Activated naive CD4-positive, alpha-beta T cell treated with anti-CD3 and anti-CD28 coated beads for 36 hours (primary cell): ENCODE results near the gene SMIM1. TPM values are rescaled to one million over a fixed set of nuclear protein-coding genes. Genes with fewer than 3 reads are reported as not detected.

Source experiments
- CTCF ChIA-PET: fragments of 350-600 bp; sonication (Branson Sonifier 250); formaldehyde crosslinking; loops from one replicate; lab custom pipeline; 2021; ENCODE audit warnings: antibody characterized with exemption; lab: Charles Lee
- DNase-seq: peaks from one replicate; pipeline ENCODE4 v3.0.0-alpha.2; 2020
- H3K27ac Mint-ChIP-seq: one replicate; pipeline ENCODE4 v1.8.0; 2021; ENCODE audit warnings: mild to moderate bottlenecking, mixed read lengths
- H3K27me3 Mint-ChIP-seq: one replicate; pipeline ENCODE4 v1.8.0; 2021; ENCODE audit warnings: low read depth, mixed read lengths
- H3K36me3 Mint-ChIP-seq: one replicate; pipeline ENCODE4 v1.8.0; 2021; ENCODE audit warnings: low read depth, mixed read lengths
- H3K4me1 Mint-ChIP-seq: one replicate; pipeline ENCODE4 v1.8.0; 2021; ENCODE audit warnings: low read depth, mixed read lengths
- H3K4me3 Mint-ChIP-seq: one replicate; pipeline ENCODE4 v1.8.0; 2021; ENCODE audit warnings: mild to moderate bottlenecking, moderate library complexity, mixed read lengths
- H3K9me3 Mint-ChIP-seq: one replicate; pipeline ENCODE4 v1.8.0; 2021; ENCODE audit warnings: mixed read lengths
- intact Hi-C: fragments of 100-400 bp; cut with micrococcal nuclease; formaldehyde crosslinking; loops from one replicate; pipeline ENCODE4 v1.15.1; 2023
- total RNA-seq, 2 experiments: library from RNA; stranded (reverse); gene quantifications; one replicate each; pipeline ENCODE4 v1.2.3, GENCODE V29; 2021

SMIM1 gene
- total RNA-seq, 2 experiments from 2014 or later = 0.83 to 2.0 TPM

DNA sequence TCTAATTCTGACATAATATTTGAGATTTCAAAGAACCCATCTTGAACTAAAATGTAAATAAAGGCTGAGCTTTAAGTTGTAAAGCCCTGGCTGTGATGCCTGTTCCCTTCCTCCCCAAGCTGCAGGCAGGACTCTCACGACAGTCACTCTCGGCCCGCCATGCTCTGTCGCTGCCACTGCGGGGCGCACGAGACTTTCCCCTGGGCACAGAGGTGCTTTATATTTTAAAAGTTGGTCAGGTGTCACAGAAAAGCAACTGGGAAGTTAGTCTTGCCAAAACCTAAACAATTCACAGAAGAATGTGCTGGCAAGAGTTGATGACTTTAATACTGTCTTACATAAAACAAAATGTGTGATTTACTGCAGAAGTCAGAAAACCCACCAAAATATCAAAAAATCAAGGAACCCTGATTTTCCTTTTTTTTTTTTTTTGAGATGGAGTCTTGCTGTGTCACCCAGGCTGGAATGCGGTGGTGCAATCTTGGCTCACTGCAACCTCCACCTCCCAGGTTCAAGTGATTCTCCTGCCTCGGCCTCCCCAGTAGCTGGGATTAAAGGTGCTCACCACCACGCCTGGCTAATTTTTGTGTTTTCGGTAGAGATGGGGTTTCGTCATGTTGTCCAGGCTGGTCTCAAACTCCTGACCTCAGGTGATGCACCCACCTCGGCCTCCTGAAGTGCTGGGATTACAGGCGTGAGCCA lies 13.1 kb downstream of the SMIM1 start:
- no peak overlapping the region for H3K4me3 Mint-ChIP-seq
- no peaks in the 10 kb centered on the region for H3K9me3 Mint-ChIP-seq
- intact Hi-C loops = no loop called here
- H3K27ac Mint-ChIP-seq = no peak overlapping the region
- no peak for DNase-seq
- H3K27me3 Mint-ChIP-seq = no peaks in the 10 kb centered on the region
- peaks cover 23% of the 10 kb centered on the region for H3K36me3 Mint-ChIP-seq
- peaks cover 10% of the 10 kb centered on the region for H3K4me1 Mint-ChIP-seq
- CTCF ChIA-PET = no interaction called here

DNA sequence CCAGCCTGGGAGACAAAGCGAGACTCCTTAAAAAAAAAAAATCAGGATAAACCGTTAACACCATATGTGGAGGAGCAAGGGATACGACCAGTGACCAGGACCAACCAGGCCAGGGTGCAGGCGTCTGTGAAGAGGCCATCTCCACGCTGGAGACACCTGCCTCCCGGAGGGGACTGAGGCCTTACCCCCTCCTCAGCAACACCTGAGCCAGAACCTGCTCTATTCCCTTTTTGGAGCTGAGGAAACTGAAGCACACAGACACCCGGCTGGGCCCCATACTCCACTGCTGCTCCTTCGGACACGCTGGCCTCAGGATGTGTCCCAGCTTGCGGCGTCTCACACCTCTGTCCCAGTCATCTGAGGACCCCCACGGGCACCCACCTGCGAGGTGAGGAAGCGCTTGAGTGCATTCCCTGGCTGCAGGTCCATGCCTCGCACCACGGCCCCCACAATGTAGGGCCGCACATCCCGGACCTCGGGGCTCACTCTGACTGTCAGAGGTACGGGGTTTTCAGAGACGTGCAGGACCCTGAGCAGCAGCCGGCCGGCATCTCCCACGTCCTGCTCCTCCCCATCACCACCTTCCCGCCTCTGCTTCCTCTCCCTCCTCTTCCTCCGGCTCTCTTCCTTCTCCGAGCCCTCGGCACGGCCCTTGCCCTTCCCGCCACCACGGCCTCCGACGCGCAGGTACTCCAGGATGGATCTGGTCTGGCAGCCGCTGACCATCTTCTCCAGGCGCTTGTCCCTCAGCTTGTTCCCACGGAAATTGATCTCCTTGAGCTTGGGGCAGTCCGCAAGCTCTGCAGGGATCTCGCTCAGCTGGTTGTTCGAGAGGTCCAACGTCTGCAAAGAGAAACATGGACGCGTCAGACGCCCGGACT lies 14.2 kb downstream of the SMIM1 start:
- Mint-ChIP-seq H3K36me3 (peaks cover 18% of the 10 kb centered on the region), H3K9me3 (no peaks in the 10 kb centered on the region), H3K4me3 (no peak overlapping the region), H3K27ac (no peak overlapping the region), H3K27me3 (no peaks in the 10 kb centered on the region), H3K4me1 (peaks cover 12% of the 10 kb centered on the region)
- CTCF ChIA-PET = interaction anchor here (0.6 to 1.3 kb wide), 2 partner anchors 8 to 15 kb away, joined by 3 read pairs; no protein-coding TSS in a partner anchor
- no peak for DNase-seq
- intact Hi-C loops = no loop called here

DNA sequence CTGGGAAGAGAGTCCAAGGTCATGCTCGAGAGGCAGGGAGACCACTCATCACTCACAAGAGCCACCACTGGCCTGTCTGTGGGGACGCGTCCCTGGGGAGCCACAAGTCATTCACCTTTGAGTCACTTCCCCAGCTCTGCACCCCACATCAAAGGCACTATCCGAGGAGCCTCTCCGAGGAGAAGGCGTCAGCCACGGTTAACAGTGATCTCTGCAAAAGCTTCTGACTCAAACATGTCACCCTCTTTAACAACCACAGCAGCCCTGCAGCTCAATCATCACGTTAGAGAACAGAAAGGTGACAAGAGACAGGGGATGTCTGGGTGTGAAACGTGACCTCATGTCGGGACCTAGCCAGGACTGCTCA lies 14.8 kb downstream of the SMIM1 start:
- intact Hi-C loops = no loop called here
- CTCF ChIA-PET = interaction anchor here (1.3 kb wide), 1 partner anchor 14 kb away, joined by 3 read pairs; no protein-coding TSS in a partner anchor
- Mint-ChIP-seq H3K4me3 (no peak overlapping the region), H3K27ac (no peak overlapping the region), H3K36me3 (peaks cover 16% of the 10 kb centered on the region), H3K9me3 (no peaks in the 10 kb centered on the region), H3K27me3 (no peaks in the 10 kb centered on the region), H3K4me1 (peaks cover 17% of the 10 kb centered on the region)
- peak; percentile 54 for DNase-seq

DNA sequence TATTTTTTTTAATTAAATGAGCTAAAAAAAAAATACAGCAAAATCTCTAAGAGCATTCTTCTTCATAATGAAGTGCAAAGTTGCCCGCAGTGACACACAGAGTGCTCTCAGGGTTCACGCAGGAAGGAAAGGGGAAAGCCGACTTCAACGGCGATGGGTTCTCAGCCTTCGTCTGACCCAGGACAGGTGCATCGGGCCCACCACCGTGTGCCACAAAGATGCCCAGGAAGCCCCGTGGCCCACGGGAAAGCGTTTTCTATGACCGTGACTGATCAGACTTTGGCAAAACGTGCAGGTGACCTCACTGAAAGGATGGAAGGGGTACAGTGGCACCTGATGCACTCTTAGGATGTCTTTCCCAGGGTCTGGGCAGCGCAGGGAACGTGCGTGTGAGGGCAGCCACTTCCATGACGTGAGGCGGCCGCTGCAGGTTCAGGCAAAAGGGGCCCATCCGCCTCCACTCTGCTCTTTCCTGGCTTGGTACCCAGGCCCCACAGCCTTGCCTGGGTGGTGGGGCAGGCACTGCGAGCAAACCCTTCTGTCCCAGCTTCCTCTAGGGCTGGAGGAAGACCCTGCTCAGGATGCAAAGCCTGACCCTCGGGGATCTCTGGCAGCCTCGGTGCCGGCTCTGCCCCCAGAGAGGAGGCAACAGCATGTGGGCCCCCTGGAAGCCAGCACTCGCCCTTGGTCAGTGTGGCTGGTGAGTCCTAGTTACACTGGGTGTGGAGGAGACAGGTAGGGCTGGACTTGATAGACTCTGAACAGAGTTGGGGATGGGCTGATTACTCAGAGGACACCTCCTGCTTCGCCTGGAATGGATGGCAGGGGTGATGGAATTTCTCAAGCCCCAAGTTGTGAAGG lies 15.4 kb downstream of the SMIM1 start:
- peaks cover 16% of the 10 kb centered on the region for H3K36me3 Mint-ChIP-seq
- no peaks in the 10 kb centered on the region for H3K9me3 Mint-ChIP-seq
- CTCF ChIA-PET = interaction anchor here (1.3 kb wide), 1 partner anchor 14 kb away, joined by 3 read pairs; no protein-coding TSS in a partner anchor
- no peaks in the 10 kb centered on the region for H3K27me3 Mint-ChIP-seq
- no peak overlapping the region for H3K4me3 Mint-ChIP-seq
- peaks cover 23% of the 10 kb centered on the region for H3K4me1 Mint-ChIP-seq
- H3K27ac Mint-ChIP-seq = no peak overlapping the region
- DNase-seq = no peak
- intact Hi-C loops = no loop called here

DNA sequence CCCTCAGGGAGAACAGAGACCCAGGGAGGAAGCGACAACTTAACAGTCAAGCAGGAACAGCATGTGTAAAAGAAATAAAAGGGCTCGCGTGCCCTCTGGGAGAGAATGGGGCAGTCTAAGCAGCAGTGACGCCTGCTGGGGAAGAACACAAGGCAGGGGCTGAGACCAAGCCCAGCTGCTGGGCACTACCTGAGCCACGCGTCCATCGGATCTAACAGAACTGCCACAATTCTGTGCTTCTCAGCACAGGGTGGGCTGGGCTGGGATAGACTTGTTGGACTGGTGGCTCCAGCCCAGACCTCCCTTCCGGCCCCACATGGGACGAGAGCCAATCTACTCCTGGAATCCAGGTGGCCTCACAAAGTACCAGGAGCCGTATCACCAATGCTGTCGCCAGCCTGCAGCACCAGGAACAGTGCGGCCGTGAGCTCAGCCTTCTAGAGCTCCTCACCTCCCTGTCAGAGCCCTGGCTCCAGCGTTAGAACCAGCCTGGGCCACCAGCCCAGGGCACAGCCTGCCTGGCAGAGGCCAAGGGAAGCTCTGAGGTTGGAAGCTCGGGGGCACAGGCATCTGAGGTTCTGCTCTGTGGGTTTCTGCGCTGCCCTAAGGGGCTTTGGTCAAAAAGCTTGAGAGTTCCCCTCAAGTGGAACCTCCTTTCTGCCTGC lies 16.3 kb downstream of the SMIM1 start:
- peaks cover 32% of the 10 kb centered on the region for H3K4me1 Mint-ChIP-seq
- no peak for DNase-seq
- H3K4me3 Mint-ChIP-seq = no peak overlapping the region
- H3K36me3 Mint-ChIP-seq = peaks cover 18% of the 10 kb centered on the region
- H3K27ac Mint-ChIP-seq = no peak overlapping the region
- no peaks in the 10 kb centered on the region for H3K27me3 Mint-ChIP-seq
- CTCF ChIA-PET = no interaction called here
- H3K9me3 Mint-ChIP-seq = no peaks in the 10 kb centered on the region
- intact Hi-C loops = no loop called here

DNA sequence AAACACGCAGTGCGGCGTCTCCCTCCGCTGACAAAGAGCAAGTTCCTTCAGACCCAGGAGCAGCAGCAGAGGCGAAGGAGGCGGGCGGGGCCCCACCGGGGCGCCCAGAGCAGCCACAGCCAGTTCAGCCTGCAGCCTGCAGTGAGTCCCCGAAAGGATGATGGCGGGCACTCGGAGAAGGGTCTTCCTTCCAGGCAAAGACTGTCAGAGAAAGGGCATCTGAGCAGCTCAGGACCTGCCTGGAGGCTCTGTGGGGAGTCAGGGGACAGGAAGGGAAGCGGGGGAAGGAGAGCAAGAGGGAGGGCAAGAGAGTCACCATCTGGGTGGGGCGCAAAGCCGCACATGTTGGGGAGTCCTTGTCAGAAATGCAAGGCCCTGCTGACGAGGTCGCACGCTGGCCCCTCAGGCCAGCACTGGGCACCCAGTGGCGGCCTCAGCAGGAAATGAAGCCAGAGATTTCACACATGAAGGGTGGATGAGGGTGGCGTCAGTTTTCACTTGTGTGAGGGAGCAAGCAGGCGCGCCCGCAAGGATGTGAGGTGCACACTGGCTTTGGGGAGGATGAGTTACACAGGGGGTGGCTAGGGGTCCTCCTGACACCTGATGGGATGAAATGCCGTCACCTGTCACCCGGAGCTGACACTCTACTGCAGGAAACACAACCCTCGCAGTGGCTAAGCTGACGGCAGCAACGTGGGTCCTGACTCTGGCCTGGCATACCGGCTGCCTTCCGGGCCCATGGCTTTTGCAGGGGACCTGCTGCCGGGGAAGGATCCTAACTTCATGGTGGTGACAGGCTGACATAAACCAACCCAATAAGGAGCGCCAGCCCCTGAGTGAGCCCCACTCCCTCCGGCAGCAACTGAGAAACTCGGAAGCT lies 17.1 kb downstream of the SMIM1 start:
- Mint-ChIP-seq H3K4me1 (peaks cover 35% of the 10 kb centered on the region), H3K4me3 (no peak overlapping the region), H3K27ac (no peak overlapping the region), H3K9me3 (no peaks in the 10 kb centered on the region), H3K27me3 (no peaks in the 10 kb centered on the region), H3K36me3 (peaks cover 14% of the 10 kb centered on the region)
- CTCF ChIA-PET = no interaction called here
- DNase-seq = no peak
- intact Hi-C loops = no loop called here

DNA sequence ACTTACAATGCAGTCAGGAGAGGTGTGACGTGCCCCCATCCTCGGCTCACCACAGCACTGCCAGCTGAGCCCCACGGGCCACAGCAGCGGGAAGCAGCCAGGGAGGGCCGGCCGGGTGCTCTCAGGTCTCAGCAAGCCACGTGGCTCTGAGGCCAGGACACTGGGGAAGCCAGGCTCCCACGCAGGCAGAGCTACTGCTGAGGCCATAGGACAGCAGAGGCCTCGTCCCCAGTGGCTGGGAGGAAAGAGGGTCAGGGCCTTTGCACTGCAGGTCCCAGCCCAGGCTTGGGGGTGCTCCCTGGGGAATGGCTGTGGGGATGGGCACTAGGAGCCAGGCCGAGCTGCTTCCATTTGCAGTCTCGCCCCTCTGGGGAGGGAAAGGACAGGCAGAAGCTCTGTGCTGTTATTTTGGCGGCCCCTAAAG lies 18.0 kb downstream of the SMIM1 start:
- peaks cover 41% of the 10 kb centered on the region for H3K4me1 Mint-ChIP-seq
- no peaks in the 10 kb centered on the region for H3K27me3 Mint-ChIP-seq
- no peak overlapping the region for H3K4me3 Mint-ChIP-seq
- no peak for DNase-seq
- CTCF ChIA-PET = no interaction called here
- no peak overlapping the region for H3K27ac Mint-ChIP-seq
- intact Hi-C loops = no loop called here
- no peaks in the 10 kb centered on the region for H3K9me3 Mint-ChIP-seq
- H3K36me3 Mint-ChIP-seq = peaks cover 9% of the 10 kb centered on the region

DNA sequence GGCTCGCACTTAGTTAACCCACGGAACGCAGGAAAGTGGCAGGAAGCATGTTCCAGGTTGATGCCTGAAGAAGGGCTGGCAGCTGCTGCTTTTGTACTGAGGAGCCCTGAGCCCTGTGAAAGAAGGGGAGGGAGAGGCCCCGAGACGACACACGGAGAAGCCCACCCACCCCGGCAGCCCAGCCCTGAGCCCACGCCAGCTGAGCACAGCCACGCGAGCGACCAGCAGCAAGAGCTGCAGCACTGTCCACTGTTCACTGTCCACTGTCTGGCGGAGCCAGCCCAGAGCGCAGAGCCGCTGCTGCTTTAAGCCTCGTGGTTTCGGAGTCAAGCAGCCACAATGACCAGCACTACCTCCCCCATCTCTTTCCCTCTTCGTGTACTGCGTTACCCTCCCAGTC lies 18.4 kb downstream of the SMIM1 start:
- DNase-seq = no peak
- H3K4me1 Mint-ChIP-seq = peaks cover 42% of the 10 kb centered on the region
- no peaks in the 10 kb centered on the region for H3K27me3 Mint-ChIP-seq
- no peaks in the 10 kb centered on the region for H3K9me3 Mint-ChIP-seq
- H3K4me3 Mint-ChIP-seq = no peak overlapping the region
- intact Hi-C loops = no loop called here
- no peak overlapping the region for H3K27ac Mint-ChIP-seq
- peaks cover 7% of the 10 kb centered on the region for H3K36me3 Mint-ChIP-seq
- CTCF ChIA-PET = no interaction called here

DNA sequence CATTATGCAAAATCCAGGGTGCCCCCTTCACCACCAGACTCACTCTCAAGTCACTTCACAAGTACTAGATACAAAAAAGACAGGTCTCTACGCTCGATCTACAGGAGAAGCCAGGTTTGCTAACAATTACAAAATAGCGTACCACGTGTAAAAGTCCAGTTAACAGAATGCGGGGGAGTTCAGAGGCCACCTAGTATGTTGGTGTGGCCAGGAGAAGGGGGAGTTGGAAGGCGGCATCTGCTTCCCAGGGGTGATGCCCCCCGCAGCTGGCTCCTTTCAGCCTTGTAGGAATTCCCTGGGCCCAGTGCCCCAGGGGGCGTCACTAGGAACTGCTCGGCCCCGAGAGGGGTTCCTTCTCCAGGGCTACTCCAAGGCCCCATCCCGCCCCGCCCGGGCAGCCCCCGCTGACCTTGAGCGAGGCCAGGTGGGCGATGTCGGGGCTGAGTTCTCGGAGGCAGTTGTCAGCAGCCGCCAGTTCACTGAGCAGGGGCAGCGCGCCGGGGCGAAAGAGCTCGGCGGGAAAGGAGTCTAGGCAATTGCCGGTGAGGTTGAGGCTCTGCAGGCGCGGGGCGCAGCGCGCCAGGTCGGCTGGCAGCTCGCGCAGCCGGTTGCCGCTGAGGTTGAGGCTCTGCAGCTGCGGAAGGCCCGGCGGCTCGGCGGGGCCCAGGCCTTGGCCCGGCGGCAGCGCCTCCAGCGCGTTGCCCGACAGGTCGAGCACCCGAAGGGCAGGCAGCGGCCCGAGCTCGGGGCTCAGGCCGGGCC lies 23.1 kb downstream of the SMIM1 start:
- H3K36me3 Mint-ChIP-seq = peaks cover 3% of the 10 kb centered on the region
- peak overlapping the region; percentile 83 for H3K4me3 Mint-ChIP-seq
- H3K9me3 Mint-ChIP-seq = no peaks in the 10 kb centered on the region
- CTCF ChIA-PET = interaction anchor here (0.9 kb wide), 1 partner anchor 20 kb away, joined by 5 read pairs; no protein-coding TSS in a partner anchor
- DNase-seq = no peak
- peaks cover 41% of the 10 kb centered on the region for H3K4me1 Mint-ChIP-seq
- H3K27ac Mint-ChIP-seq = no peak overlapping the region
- intact Hi-C loops = loop anchor here (1.0 kb wide), 6 partner anchors 23 to 304 kb away; partner anchors contain the start of genes C1orf174, CEP104, DFFB and SMIM1
- peaks cover 3% of the 10 kb centered on the region for H3K27me3 Mint-ChIP-seq

DNA sequence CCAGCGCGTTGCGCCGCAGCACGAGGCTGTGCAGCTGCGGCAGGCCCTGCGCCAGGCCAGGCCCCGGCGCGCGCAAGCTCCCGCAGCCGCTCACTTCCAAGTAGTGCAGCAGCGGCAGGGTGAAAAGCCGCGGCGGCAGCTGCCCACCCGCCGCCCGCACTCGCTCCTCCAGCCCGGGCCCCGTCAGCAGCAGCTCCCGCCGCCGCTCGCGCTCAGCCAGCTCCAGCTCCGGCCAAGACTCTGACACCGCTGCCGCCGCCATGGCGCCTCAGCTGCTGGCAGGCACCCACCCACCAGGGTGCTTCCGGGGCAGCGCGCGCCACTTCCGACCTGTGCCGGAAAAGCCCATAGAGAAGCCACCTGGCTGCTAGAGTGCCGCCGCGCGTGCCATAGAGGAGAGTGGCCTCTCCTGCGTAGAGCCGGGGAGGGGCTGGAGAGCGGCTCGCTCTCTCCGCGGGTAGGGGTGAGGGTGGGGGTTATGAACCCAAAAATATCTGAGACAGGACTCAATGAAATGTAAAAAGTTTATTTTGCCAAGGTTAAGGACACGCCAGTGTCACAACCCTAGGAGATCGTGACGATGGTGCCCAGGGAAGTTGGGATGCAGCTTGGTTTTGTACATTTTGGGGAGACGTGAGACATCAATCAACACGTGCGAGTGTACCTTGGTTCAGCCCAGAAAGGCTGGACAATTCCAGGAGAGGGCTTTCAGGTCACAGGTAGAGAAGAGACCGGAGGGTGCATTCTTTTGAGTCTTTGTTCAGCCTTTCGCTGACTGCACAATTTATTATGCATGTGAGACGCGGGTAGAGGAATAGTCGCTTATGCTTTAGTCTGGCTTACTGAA lies 23.9 kb downstream of the SMIM1 start, which contains the start of gene LRRC47:
LRRC47 (minus strand) TSS at position 284 of the 847 bp plus-strand sequence; CDS start at position 262, 22 bp downstream.
- Mint-ChIP-seq H3K27me3 (peaks cover 9% of the 10 kb centered on the region), H3K27ac (peak within 1 kb of the TSS; percentile 82), H3K36me3 (peaks cover 3% of the 10 kb centered on the region), H3K9me3 (no peaks in the 10 kb centered on the region), H3K4me3 (peak within 1 kb of the TSS; percentile 95), H3K4me1 (peaks cover 43% of the 10 kb centered on the region)
- peak; percentile 96 for DNase-seq
- CTCF ChIA-PET = interaction anchor here (0.7 to 0.9 kb wide), 2 partner anchors 21 to 690 kb away, joined by 5 read pairs; no protein-coding TSS in a partner anchor
- intact Hi-C loops = loop anchor here (1.0 kb wide), 6 partner anchors 24 to 305 kb away; partner anchors contain the start of genes C1orf174, CEP104, DFFB and SMIM1
